GM12878 (cell line): ENCODE results near the gene FAM193B.

ENCODE experiments used
- EZH2 ChIP-seq: IDR thresholded peaks from 2 replicates; pipeline ENCODE4 v1.6.1; 2012; ENCODE audit warnings: low read depth, mild to moderate bottlenecking, control low read depth, inconsistent platforms, low read length, borderline replicate concordance; ENCODE audit not compliant: control insufficient read depth
- NFYB ChIP-seq: IDR thresholded peaks from 2 replicates; pipeline ENCODE4 v1.6.1; 2011; ENCODE audit warnings: low read depth, mild to moderate bottlenecking, low read length, improper control_type of control experiment, moderate library complexity; ENCODE audit not compliant: insufficient read depth
- POLR2AphosphoS5 ChIP-seq: IDR thresholded peaks from 2 replicates; pipeline ENCODE4 v1.6.1; 2011; ENCODE audit warnings: mild to moderate bottlenecking, low read length, inconsistent platforms
- TARDBP ChIP-seq: IDR thresholded peaks from 2 replicates; pipeline ENCODE4 v1.6.1; 2016; ENCODE audit warnings: borderline replicate concordance

DNA sequence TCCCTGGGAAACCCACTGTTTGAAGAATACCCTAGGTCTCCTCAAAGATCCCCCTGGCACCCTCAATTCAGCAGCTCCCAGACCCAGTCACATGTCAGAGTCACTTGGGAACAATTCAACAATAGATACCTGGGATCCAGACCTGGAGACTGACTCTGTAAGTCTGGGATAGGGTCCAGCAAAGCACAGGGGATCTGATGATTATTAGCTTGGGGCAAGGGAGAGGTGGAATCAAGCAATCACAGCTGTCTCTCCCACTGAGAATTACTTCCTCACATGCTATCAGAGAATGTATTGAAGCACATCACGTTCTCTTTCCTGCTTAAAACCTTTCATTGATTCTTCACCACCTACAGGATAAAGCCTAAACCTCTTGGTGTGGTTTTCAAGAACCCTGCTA lies 5.9 kb downstream of the FAM193B start:
- no peak for TF ChIP-seq NFYB
- TF ChIP-seq POLR2AphosphoS5, result no peak
- no peak for TF ChIP-seq EZH2
- no peak for TF ChIP-seq TARDBP
